Nephron progenitor cell (in vitro differentiated cells): Measurements from ENCODE around the gene SNAI3.

Experiments used
- DNase-seq: peaks from one replicate; pipeline ENCODE4 v3.0.0; 2021
- H3K27ac Mint-ChIP-seq: 2 replicates; pipeline ENCODE4 v1.8.0; 2021; ENCODE audit warnings: mild to moderate bottlenecking, moderate library complexity, mixed read lengths
- H3K27me3 Mint-ChIP-seq: 2 replicates; pipeline ENCODE4 v1.8.0; 2021; ENCODE audit warnings: mild to moderate bottlenecking, low read depth, mixed read lengths; ENCODE audit not compliant: poor library complexity
- H3K36me3 Mint-ChIP-seq: 2 replicates; pipeline ENCODE4 v1.8.0; 2021; ENCODE audit warnings: low read depth, mixed read lengths
- H3K4me1 Mint-ChIP-seq: 2 replicates; pipeline ENCODE4 v1.8.0; 2021; ENCODE audit warnings: mixed read lengths
- H3K4me3 Mint-ChIP-seq: 2 replicates; pipeline ENCODE4 v1.8.0; 2021; ENCODE audit warnings: mild to moderate bottlenecking, moderate library complexity, mixed read lengths
- H3K9me3 Mint-ChIP-seq: 2 replicates; pipeline ENCODE4 v1.8.0; 2021; ENCODE audit warnings: mild to moderate bottlenecking, moderate library complexity, mixed read lengths
- CTCF ChIP-seq: fragments of 200-600 bp; sonication (generic); IDR thresholded peaks from 2 replicates; pipeline ENCODE4 v1.5.0; 2021; ENCODE audit warnings: antibody characterized with exemption

The SNAI3 gene

DNA sequence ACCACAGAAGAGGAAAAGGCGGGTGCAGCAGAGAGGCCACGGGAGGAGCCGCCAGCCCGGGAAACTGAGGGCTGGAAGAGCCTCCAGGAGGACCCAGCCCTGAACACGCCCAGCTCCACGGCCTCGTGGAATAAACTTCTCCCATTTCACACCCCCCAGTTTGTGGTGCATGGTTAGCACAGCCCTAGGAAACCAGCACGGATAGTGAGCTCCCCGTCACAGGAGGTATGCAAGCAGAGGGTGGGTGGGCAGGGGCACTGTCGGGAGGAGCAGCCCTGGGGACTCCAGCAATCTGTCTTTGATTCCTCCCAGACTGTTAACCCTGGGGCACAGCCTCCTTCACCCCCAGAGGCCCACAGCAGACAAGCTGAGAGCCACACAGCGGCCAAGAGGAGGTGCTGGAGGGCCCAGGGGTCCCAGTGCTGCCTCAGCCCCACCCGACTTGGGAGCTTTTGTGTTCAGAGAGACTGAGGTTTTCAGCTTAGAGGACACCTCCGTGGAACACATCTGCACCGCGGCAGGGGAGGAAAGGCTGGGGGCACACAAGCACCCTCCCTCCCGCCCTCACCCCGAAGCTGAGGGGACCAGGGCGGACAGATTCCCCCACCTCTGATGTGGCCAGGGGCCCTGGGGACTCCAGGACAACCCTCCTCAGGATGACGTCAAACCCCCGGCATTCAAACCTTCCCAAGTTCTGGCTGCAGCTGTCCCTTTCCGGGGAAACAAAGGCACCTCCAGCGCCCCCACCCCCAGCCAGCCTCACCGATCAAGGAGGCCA is 49.6 kb downstream of the SNAI3 start:
- Mint-ChIP-seq H3K9me3 (no peaks in the 10 kb centered on the region), H3K36me3 (peaks cover 6% of the 10 kb centered on the region), H3K4me1 (peaks cover 13% of the 10 kb centered on the region), H3K27ac (no peak overlapping the region), H3K4me3 (no peak overlapping the region), H3K27me3 (peaks cover 66% of the 10 kb centered on the region)
- no peak for DNase-seq
- no peak for TF ChIP-seq CTCF

- Mint-ChIP-seq H3K27ac (no peak overlapping the region), H3K4me3 (no peak overlapping the region), H3K9me3 (no peaks in the 10 kb centered on the region), H3K36me3 (peaks cover 12% of the 10 kb centered on the region), H3K27me3 (peaks cover 60% of the 10 kb centered on the region), H3K4me1 (peaks cover 13% of the 10 kb centered on the region)
- no peak for TF ChIP-seq CTCF
- DNase-seq, result no peak
Measured at GRCh38 chr16:88635671-88636319, 50.5 kb downstream of the SNAI3 start.

- Mint-ChIP-seq H3K9me3 (no peaks in the 10 kb centered on the region), H3K36me3 (peaks cover 12% of the 10 kb centered on the region), H3K27ac (no peak overlapping the region), H3K27me3 (peaks cover 53% of the 10 kb centered on the region), H3K4me1 (peaks cover 13% of the 10 kb centered on the region), H3K4me3 (peak overlapping the region; percentile 67)
- TF ChIP-seq CTCF, result no peak
- DNase-seq, result no peak
Measured at GRCh38 chr16:88634994-88635670, 51.2 kb downstream of the SNAI3 start.

DNA sequence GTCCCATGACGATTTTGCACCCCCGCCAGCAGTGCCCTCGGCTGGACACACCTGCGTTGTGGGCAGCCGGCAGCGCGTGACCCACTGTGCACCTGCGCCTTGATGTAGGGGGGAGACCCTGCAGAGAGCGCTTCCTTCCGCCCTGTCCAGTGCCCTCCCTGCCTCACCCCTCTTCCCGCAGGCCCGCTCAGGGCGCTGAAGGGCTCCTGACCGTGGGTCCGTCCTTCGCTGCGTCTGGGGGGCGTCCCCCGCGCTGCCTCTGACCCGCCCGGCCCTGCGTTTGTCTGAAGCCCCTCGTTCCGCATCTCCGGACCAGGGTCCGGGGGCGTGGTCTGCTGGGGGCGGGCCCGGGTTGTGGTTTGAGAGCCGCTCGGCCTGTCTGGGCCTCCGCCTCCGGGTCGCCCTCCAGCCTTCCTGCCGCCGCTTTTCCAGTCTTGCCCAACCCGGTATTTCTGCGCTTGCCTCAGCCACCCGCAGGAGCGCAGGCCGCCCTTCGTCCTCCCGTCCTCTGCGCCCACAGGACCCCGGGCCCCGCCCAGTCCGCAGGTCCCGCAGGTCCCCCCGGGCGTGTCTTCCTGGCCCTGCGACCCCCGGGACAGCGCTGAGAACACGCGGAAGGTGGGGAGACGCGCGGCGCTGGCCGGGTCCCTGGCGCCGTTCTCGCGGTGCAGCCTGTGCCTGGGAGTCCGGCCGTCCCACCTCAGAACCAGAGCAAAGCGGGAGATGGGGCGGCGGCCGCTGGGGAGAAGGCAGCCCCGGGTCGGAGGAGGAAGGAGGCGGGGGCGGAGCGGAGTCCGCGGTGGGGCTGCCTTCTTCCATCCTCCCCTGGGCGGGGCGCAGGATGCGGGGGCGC is 51.9 kb downstream of the SNAI3 start:
- DNase-seq, result peak; percentile 83
- H3K36me3 Mint-ChIP-seq, result peaks cover 12% of the 10 kb centered on the region
- peaks cover 47% of the 10 kb centered on the region for H3K27me3 Mint-ChIP-seq
- no peaks in the 10 kb centered on the region for H3K9me3 Mint-ChIP-seq
- no peak for TF ChIP-seq CTCF
- H3K27ac Mint-ChIP-seq, result no peak overlapping the region
- H3K4me3 Mint-ChIP-seq, result peak overlapping the region; percentile 52
- H3K4me1 Mint-ChIP-seq, result peaks cover 13% of the 10 kb centered on the region

GRCh38 chr16:88633684-88634140 is 52.6 kb downstream of the SNAI3 start:
- no peaks in the 10 kb centered on the region for H3K9me3 Mint-ChIP-seq
- H3K4me3 Mint-ChIP-seq, result no peak overlapping the region
- peak; percentile 18 for TF ChIP-seq CTCF
- peak; percentile 20 for DNase-seq
- peaks cover 40% of the 10 kb centered on the region for H3K27me3 Mint-ChIP-seq
- no peak overlapping the region for H3K27ac Mint-ChIP-seq
- H3K36me3 Mint-ChIP-seq, result peaks cover 12% of the 10 kb centered on the region
- H3K4me1 Mint-ChIP-seq, result peaks cover 13% of the 10 kb centered on the region
